Lower leg skin (tissue), 3 donors: ENCODE results near the gene INTS7.

ENCODE experiments used
- CTCF ChIP-seq, 3 donors: fragments of 450-650 bp; IDR thresholded peaks; one replicate each; pipeline ENCODE4 v1.5.1; 2016; ENCODE audit warnings: antibody characterized with exemption in 3 of 3, mild to moderate bottlenecking in 3 of 3, moderate library complexity in 2 of 3
- POLR2A ChIP-seq, 2 donors: fragments of 450-650 bp; IDR thresholded peaks; one replicate each; pipeline ENCODE4 v1.6.1; 2016 to 2017; ENCODE audit warnings: antibody characterized with exemption in 2 of 2, mild to moderate bottlenecking in 1 of 2, moderate library complexity in 1 of 2

DNA sequence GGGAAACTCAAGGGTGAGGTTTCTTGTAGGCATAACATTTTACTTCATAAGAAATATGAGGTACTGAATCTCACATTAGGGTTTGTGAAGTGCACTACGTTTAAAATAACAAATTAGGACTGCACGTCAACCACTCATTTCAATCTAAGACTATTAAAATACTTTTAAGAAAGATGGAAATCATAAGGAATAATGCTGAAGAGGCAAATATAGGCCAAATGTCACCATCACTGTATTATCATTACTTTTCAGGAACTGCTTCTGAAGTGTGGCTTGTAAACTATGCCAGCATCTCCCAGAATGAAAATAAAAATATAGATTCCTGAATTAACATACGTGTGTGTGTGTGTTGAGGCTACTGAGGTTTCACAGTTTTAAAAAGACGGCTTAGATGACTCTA is 56.8 kb downstream of the INTS7 start:
- TF ChIP-seq CTCF (IDR thresholded peaks at IDR 0.05) (no peak), POLR2A (IDR thresholded peaks at IDR 0.05) (no peak)
